ENCODE measurements around the gene NR5A2.

- TF ChIP-seq, protein P1, sequence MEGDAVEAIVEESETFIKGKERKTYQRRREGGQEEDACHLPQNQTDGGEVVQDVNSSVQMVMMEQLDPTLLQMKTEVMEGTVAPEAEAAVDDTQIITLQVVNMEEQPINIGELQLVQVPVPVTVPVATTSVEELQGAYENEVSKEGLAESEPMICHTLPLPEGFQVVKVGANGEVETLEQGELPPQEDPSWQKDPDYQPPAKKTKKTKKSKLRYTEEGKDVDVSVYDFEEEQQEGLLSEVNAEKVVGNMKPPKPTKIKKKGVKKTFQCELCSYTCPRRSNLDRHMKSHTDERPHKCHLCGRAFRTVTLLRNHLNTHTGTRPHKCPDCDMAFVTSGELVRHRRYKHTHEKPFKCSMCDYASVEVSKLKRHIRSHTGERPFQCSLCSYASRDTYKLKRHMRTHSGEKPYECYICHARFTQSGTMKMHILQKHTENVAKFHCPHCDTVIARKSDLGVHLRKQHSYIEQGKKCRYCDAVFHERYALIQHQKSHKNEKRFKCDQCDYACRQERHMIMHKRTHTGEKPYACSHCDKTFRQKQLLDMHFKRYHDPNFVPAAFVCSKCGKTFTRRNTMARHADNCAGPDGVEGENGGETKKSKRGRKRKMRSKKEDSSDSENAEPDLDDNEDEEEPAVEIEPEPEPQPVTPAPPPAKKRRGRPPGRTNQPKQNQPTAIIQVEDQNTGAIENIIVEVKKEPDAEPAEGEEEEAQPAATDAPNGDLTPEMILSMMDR (IDR thresholded peaks at IDR 0.05), result no peak
- TF ChIP-seq POLR2A (IDR thresholded peaks at IDR 0.05), result no peak
These were observed 25.6 kb downstream of the NR5A2 start for GRCh38 chr1:200053091-200053490.
